Cardiac septum (tissue), 1 donor: ENCODE measurements around the gene APOL2. TPM values are rescaled to one million over a fixed set of nuclear protein-coding genes. Genes with fewer than 3 reads are reported as not detected.
"Not testable (repeated sequence)": the region's sequence is repeated elsewhere in the genome, so short reads cannot be mapped to it uniquely, and the experiment has no call there.

Experiments used
- DNase-seq: peaks from one replicate; pipeline ENCODE4 v3.0.0-alpha.2; 2020; ENCODE audit warnings: low spot score
- intact Hi-C: fragments of 100-400 bp; cut with DNase I; formaldehyde crosslinking; loops from one replicate; pipeline ENCODE4 v1.14.0; 2022
- total RNA-seq: library from RNA; stranded (reverse); fragmentation: NEBNext Ultra II Directional; extraction: Animal tissue kit (Norgen Biotek cat#: 25700); gene quantifications from one replicate; pipeline ENCODE4 v1.2.1, GENCODE V29; 2021
- donor health status: DM: no; HTN: no; CAD: no.

The APOL2 gene
- total RNA-seq, 1 donor from 2014 or later = 47.9 TPM

DNA sequence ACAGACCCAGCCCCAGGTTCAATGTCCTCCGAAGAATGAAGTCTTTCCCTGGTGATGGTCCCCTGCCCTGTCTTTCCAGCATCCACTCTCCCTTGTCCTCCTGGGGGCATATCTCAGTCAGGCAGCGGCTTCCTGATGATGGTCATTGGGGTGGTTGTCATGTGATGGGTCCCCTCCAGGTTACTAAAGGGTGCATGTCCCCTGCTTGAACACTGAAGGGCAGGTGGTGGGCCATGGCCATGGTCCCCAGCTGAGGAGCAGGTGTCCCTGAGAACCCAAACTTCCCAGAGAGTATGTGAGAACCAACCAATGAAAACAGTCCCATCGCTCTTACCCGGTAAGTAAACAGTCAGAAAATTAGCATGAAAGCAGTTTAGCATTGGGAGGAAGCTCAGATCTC lies 27.7 kb upstream of the APOL2 start:
- DNase-seq = no peak
- intact Hi-C loops = no loop called here

- DNase-seq, intact Hi-C loops: not testable (repeated sequence)
Measured at GRCh38 chr22:36263886-36264664, 24.7 kb upstream of the APOL2 start.

GRCh38 chr22:36263216-36263673 lies 23.9 kb upstream of the APOL2 start:
- intact Hi-C loops, DNase-seq: not testable (repeated sequence)

DNA sequence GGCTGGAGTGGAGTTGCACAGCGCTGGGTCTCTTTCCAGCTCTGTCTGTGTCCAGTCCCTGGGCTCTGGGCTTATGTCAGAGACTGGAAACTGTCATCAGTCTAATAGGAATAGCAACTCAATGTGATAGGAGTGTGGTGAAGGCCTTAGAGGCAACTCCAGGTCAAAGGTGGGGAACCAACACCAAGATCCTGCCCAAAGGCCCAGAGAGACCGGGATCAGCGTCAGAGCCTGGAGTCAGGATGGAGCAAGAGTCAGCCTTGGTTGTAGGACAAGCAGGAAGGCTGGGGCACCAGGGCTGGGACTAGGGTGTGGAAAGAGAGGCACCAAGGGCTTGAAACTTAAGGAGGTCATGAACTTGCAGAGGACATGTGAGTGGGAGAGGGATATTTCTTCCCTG lies 23.0 kb upstream of the APOL2 start:
- intact Hi-C loops, DNase-seq: not testable (repeated sequence)

GRCh38 chr22:36261675-36262074 lies 22.3 kb upstream of the APOL2 start:
- intact Hi-C loops, DNase-seq: not testable (repeated sequence)

- DNase-seq = no peak
- intact Hi-C loops = loop anchor here (5.0 kb wide), 1 partner anchor 57 kb away; the partner anchor contains the start of gene APOL4
Measured at GRCh38 chr22:36259615-36260300, 20.4 kb upstream of the APOL2 start.

GRCh38 chr22:36258701-36259614 lies 19.6 kb upstream of the APOL2 start:
- intact Hi-C loops = loop anchor here (5.0 kb wide), 1 partner anchor 57 kb away; the partner anchor contains the start of gene APOL4

DNA sequence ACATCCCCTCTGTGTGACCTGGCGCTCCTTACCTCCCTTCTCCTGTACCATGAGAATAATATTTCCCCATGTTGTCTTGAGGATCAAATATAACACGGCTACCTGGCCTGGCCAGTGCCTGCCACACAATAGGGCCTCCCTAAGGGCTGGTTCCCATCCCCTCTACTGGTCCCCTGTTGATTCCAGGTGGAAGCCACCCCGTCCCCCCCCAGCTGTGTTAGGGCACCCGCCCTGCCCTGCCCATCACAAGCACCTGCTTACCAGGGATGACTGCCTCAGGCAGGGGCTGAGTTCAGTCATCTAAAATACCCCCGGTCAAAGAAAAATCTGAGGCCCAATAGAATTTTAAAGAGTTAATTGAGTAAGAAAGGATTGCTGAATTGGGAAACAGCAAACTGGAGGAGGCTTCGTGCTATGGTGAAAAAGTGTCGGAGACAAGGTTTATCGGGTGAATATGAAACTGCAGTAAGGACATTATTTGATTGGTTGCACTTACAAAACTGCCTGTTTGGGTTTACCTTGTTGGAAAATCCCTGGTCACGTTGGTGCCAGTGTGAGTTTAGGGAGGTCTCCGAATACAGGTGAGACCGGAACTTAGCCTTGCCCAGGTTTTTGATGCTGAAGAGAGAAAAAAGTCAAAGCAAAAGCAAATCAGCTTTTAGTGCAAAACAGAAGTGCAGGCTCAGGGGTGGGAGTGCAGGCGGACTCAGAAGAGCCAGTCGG lies 18.8 kb upstream of the APOL2 start:
- DNase-seq = no peak
- intact Hi-C loops = loop anchor here (5.0 kb wide), 1 partner anchor 56 kb away; the partner anchor contains the start of gene APOL4

More at GRCh38 chr22:36258701-36259614, 19.6 kb upstream of the APOL2 start:
- no peak for DNase-seq

- intact Hi-C loops = loop anchor here (5.0 kb wide), 1 partner anchor 55 kb away; the partner anchor contains the start of gene APOL4
- no peak for DNase-seq
Measured at GRCh38 chr22:36257308-36257707, 18.0 kb upstream of the APOL2 start.

DNA sequence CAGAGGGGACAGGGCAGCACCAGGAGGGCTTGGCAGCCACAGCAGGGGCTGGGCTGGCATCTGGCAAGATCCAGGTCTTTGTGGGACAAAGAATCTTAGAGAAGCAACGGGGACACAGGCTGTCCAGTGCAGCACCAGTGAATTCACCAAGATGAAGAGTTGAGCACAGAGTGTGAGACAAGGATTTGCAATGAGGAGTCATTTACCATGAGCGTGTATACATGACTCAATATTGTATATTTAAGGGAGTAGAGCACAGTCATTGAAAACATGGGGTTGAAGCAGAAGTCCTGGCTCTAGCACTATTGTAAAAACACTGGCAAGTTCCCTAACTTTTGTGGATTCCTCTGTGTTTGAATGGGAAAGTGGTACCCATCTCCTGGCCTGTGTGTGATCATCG lies 17.2 kb upstream of the APOL2 start:
- intact Hi-C loops = loop anchor here (5.0 kb wide), 1 partner anchor 54 kb away; the partner anchor contains the start of gene APOL4
- no peak for DNase-seq

DNA sequence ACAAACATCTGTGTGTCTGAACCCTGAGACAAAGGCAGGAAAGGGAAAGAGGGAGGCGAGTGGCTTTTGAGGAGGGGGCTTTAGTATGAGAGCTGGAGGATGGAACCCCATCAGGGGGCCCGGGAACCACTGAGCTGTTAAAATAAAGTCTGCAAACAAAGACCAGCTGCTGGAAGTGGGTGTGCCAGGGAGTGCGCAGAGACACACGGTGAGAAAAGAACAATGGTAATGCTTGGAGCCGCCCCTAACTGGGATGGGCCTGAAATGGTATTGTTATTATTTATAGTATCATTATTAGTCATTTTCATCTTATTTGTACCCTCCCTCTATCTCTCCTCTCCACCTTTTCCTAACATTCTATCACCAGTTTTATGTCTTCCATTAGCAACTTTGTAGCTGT lies 16.2 kb upstream of the APOL2 start:
- intact Hi-C loops = loop anchor here (5.0 kb wide), 1 partner anchor 53 kb away; the partner anchor contains the start of gene APOL4
- not testable (repeated sequence) for DNase-seq

DNA sequence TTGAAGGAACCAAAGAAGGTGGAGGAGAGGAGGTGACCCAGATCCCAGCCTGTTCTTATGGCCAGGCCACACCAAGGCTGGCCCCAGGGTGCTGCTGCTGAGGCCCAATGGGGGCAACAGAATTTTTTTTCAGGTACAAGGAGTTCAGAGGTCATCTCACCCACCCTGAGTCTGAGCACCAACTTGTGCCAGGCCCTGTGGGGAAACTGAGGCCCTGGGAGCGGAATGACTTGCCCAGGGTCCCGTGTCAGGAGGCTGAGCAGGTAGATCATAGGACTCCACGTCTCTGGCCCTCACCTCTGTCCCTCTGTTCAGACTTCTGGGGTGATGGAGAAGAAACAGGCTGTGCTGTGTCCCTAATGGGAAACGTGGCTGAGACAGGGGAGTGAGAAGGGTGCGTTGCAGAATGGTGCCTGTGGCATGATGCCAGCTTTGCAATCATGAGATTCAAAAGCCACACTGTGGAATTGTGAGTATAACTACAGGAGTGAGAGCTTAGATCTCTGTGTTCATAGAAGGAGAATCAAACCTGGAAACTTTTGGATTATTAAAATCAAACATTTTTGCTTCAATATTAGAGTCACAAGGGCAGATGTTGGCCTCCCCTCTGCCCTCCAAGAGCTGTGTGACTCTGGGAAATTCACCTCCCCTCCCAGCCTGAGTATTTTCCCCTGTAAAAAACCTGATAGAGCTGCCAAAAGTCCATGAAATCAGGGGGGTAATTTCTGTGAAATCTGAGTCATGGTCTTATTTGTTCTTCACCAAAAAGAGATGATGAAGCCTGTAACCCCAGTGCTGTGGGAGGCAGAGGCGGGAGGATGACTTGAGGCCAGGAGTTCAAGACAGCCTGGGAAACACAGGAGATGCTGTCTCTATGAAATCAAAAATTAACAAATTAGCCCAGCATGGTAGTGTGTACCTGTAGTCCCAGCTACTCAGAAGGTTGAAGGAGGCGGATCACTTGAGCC lies 14.5 kb upstream of the APOL2 start:
- intact Hi-C loops = no loop called here
- DNase-seq = no peak

GRCh38 chr22:36252754-36253522 lies 13.6 kb upstream of the APOL2 start, which contains the start of gene APOL1:
TSS of gene APOL1 (plus strand) at chr22:36253133. CDS start at chr22:36254956, 1,823 bp downstream.
- peak; percentile 85 for DNase-seq
- intact Hi-C loops = no loop called here

DNA sequence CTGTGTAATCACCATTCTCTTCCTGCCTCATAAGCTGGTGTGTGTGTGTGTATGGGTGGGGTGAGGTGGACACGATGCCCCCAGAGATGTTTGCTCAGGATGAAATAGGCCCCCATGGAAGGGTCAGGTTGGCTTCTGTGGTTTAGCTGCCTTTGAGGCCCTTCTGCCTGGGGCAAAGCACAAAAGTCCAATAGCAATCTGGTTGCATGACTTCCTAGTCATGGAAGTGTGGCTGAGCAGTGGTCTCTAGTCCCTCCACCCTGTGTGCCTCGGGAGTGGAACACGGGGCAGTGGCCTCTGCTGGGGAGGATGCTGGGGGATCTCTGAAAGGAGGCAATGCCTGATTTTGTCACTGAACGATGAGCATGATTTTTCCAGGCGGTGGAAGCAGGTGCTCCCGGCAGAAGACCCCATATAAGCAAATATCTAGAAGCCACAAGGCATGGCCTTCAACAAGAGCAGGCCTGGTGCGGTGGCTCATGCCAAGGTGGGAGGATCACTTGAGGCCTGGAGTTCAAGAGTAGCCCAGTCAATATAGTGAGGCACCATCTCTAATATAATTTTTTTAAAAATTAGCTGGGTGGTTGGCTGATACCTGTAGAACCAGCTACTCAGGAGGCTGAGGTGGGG lies 12.8 kb upstream of the APOL2 start:
- intact Hi-C loops, DNase-seq: not testable (repeated sequence)

- intact Hi-C loops, DNase-seq: not testable (repeated sequence)
Measured at GRCh38 chr22:36250292-36250960, 11.1 kb upstream of the APOL2 start.

GRCh38 chr22:36249160-36249559 lies 9.8 kb upstream of the APOL2 start:
- intact Hi-C loops = no loop called here

More at GRCh38 chr22:36249160-36249559, 9.8 kb upstream of the APOL2 start:
- DNase-seq = no peak
